Thyroid gland (tissue), 4 donors: Measurements from ENCODE around the gene MUC4. TPM values are rescaled to one million over a fixed set of nuclear protein-coding genes. Genes with fewer than 3 reads are reported as not detected.

ENCODE experiments used
- DNase-seq, 2 donors: peaks; one replicate each; pipeline ENCODE4 v3.0.0-alpha.2; 2019
- H3K27ac ChIP-seq, 3 donors: fragments of 200-600 bp; sonication (generic); 1 replicate in 2 of 3; 2 replicates in 1 of 3; pipeline ENCODE4 v1.5.1; 2016 to 2019; ENCODE audit warnings: mild to moderate bottlenecking in 1 of 3, moderate library complexity in 1 of 3
- H3K27me3 ChIP-seq: fragments of 200-600 bp; sonication (generic); one replicate; pipeline ENCODE4 v1.5.1; 2019
- H3K36me3 ChIP-seq, 2 donors: fragments of 200-600 bp; sonication (generic); one replicate each; pipeline ENCODE4 v1.5.1; 2016 to 2019
- H3K4me1 ChIP-seq, 2 donors: fragments of 200-600 bp; sonication (generic); one replicate each; pipeline ENCODE4 v1.5.1; 2017 to 2019
- H3K4me3 ChIP-seq, 3 donors: fragments of 200-600 bp; sonication (generic); replicated peaks in 1 of 3; 1 replicate in 2 of 3; 2 replicates in 1 of 3; pipeline ENCODE4 v1.5.1; 2016; ENCODE audit warnings: mild to moderate bottlenecking in 1 of 3
- H3K9me3 ChIP-seq: fragments of 200-600 bp; sonication (generic); one replicate; pipeline ENCODE4 v1.5.1; 2017
- POLR2A ChIP-seq, 2 donors: fragments of 450-650 bp; IDR thresholded peaks; one replicate each; pipeline ENCODE4 v1.6.1; 2017; ENCODE audit warnings: antibody characterized with exemption in 2 of 2, mild to moderate bottlenecking in 2 of 2, moderate library complexity in 1 of 2
- WGBS, 2 donors: methylation state at CpG; one replicate each; pipeline ENCODE4 v1.1.5; 2017; 5-methylcytosine and 5-hydroxymethylcytosine counted together
- intact Hi-C: fragments of 100-400 bp; cut with DNase I; formaldehyde crosslinking; loops from one replicate; pipeline ENCODE4 v1.15.1; 2023
- total RNA-seq, 4 donors: library from RNA; depleted of rRNA; stranded (reverse); fragments of >200 nt; gene quantifications; one replicate each; pipeline ENCODE4 v1.2.3, GENCODE V29; 2016
- TF ChIP-seq, protein P1 (sequence below), 6 experiments: fragments of 200-600 bp in 3 of 6; fragments of 450-650 bp in 3 of 6; sonication (generic) in 3 of 6; IDR thresholded peaks; one replicate each; pipeline ENCODE4 v1.5.1; 2016 to 2019; ENCODE audit warnings: antibody characterized with exemption in 6 of 6, mild to moderate bottlenecking in 2 of 6, inconsistent platforms in 1 of 6, moderate library complexity in 1 of 6

MUC4 gene
- total RNA-seq, 4 donors from 2014 or later, result 0.13 to 0.20 TPM; not detected in 2

DNA sequence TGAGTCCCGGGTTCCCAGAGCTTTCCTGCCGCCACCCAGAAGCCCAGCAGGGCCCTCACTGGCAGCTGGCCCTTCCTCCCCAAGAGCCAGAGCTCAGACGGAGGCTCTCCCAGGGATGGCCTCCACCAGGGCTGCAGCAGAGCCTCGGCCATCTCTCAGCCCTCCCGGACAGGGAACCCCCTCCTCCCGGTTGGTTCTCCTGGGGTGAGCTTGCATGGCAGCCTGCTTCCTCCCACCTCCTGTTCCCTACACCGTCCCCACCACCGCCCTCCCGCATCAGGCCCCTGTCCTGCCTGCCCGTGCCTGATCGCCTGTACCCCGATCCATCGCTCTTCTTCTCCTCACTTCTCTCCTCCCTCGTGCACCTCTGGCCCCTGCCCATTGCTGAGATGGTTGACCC lies 24.1 kb upstream of the MUC4 start:
- Histone ChIP-seq H3K36me3 (no peaks in the 10 kb centered on the region), H3K27ac (no peak overlapping the region), H3K9me3 (no peaks in the 10 kb centered on the region), H3K27me3 (no peaks in the 10 kb centered on the region), H3K4me3 (no peak overlapping the region), H3K4me1 (no peaks in the 10 kb centered on the region)
- 90 to 93% methylated on average over 12 to 13 of the region's 14 CpGs for WGBS, 2 donors
- DNase-seq, result no peak
- TF ChIP-seq POLR2A (IDR thresholded peaks at IDR 0.05), result no peak
- TF ChIP-seq, protein P1, sequence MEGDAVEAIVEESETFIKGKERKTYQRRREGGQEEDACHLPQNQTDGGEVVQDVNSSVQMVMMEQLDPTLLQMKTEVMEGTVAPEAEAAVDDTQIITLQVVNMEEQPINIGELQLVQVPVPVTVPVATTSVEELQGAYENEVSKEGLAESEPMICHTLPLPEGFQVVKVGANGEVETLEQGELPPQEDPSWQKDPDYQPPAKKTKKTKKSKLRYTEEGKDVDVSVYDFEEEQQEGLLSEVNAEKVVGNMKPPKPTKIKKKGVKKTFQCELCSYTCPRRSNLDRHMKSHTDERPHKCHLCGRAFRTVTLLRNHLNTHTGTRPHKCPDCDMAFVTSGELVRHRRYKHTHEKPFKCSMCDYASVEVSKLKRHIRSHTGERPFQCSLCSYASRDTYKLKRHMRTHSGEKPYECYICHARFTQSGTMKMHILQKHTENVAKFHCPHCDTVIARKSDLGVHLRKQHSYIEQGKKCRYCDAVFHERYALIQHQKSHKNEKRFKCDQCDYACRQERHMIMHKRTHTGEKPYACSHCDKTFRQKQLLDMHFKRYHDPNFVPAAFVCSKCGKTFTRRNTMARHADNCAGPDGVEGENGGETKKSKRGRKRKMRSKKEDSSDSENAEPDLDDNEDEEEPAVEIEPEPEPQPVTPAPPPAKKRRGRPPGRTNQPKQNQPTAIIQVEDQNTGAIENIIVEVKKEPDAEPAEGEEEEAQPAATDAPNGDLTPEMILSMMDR (IDR thresholded peaks at IDR 0.05), result no peak
- intact Hi-C loops, result no loop called here

DNA sequence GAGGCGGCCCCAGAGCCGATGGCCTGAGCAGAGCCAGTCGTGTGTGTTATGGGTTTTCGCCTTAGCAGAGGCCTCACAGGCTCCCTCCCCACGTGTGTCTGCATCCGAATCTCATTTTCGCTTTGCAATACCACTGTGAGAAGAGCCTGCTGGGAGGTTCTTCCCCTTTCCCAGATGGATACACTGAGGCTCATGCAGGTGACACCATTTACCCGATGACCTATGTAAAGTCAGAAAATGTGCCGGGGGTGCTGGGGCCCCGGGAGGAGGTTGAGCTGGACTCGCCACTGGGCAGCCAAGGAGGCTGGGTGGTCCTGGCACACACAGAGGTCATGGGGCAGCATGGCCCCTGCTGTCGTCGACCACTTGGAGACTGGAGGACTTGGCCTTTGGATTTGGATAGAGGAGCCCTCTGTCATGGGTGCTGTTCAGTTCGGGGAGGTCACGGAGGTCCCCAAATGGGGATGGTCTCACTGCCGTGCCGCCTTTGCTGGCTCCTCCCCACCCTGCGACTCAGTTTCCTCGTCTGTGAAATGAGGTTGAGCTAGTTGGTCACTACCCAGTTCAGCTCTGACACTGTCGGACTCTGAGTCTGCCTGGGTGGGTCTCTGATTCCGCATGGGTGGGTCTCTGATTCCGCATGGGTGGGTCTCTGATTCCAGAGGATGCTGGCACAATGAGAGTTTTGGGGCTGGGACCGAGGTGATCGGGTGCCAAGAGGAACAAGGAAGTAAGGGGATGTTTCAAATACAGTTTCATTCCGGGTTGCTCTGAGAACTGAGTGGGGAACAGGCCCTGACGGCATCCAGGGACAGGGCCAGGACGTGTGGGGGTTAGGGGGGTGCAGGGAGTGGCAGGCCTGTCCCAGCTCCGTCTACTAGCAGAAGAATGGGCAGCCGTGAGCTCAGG lies 23.2 kb upstream of the MUC4 start:
- Histone ChIP-seq H3K9me3 (no peaks in the 10 kb centered on the region), H3K36me3 (no peaks in the 10 kb centered on the region), H3K27ac (no peak overlapping the region), H3K27me3 (no peaks in the 10 kb centered on the region), H3K4me1 (no peaks in the 10 kb centered on the region), H3K4me3 (no peak overlapping the region)
- 91 to 94% methylated on average over 26 to 29 of the region's 29 CpGs for WGBS, 2 donors
- intact Hi-C loops, result no loop called here
- no peak for TF ChIP-seq POLR2A (IDR thresholded peaks at IDR 0.05)
- TF ChIP-seq, protein P1 (IDR thresholded peaks at IDR 0.05), result no peak
- DNase-seq, result no peak

DNA sequence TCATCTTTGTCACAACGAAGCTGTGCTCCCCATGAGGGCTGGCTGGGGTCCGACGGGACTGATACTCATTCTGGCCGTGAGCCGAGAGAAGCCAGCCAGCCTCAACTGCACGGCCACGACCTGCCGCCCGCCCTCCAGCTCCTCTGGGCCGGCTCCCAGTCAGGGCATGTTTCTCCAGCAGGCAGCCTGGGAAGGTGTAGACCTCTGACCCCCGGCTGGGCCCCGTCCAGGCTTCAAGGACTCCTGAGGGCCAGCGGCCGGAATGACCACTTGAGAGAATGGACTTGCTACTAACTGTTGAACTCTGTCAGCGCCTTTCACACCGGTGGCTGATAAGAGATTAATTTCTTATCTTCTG lies 18.1 kb upstream of the MUC4 start:
- Histone ChIP-seq H3K36me3 (no peaks in the 10 kb centered on the region), H3K4me3 (no peak overlapping the region), H3K4me1 (no peaks in the 10 kb centered on the region), H3K27ac (no peak overlapping the region), H3K9me3 (no peaks in the 10 kb centered on the region), H3K27me3 (no peaks in the 10 kb centered on the region)
- TF ChIP-seq, protein P1 (IDR thresholded peaks at IDR 0.05), result no peak
- no peak for TF ChIP-seq POLR2A (IDR thresholded peaks at IDR 0.05)
- peak in 1 of 2 donors; percentile 25 for DNase-seq
- intact Hi-C loops, result no loop called here
- 71 to 74% methylated on average over 15 to 16 of the region's 16 CpGs for WGBS, 2 donors

DNA sequence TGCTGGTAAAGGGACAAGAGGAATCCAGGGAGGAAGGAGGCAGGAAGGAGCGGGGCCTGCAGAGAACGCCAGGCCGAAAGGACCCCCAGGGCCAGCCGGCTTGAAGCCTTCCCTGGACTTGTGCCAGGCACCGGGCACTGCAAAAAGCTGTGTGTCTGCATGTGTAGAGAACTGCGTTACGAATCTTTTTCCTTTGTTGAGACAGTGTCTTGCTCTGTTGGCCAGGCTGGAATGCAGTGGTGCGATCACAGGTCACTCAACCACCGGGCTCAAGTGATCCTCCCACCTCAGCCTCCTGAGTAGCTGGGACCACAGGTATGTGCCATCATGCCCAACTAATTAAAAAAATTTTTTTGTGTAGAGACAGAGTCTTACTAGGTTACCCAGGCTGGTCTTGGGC lies 17.0 kb upstream of the MUC4 start:
- intact Hi-C loops, result no loop called here
- 37 to 56% methylated on average over 9 of the region's 9 CpGs for WGBS, 2 donors
- H3K27me3 ChIP-seq, result no peaks in the 10 kb centered on the region
- no peak overlapping the region for H3K27ac ChIP-seq
- H3K36me3 ChIP-seq, result no peaks in the 10 kb centered on the region
- no peak for DNase-seq
- no peak for TF ChIP-seq POLR2A (IDR thresholded peaks at IDR 0.05)
- TF ChIP-seq, protein P1 (IDR thresholded peaks at IDR 0.05), result no peak
- H3K9me3 ChIP-seq, result no peaks in the 10 kb centered on the region
- peaks cover 3 to 4% of the 10 kb centered on the region in 2 donors for H3K4me1 ChIP-seq
- no peak overlapping the region for H3K4me3 ChIP-seq
